RPMI8226 (cell line): ENCODE measurements around the gene ITGA1.
A peak's percentile ranks its signal among the peaks of the same experiment; 100 is the strongest.
"Not testable (repeated sequence)": the region's sequence is repeated elsewhere in the genome, so short reads cannot be mapped to it uniquely, and the experiment has no call there.

Experiments used
- DNase-seq: peaks from one replicate; pipeline ENCODE4 v3.0.0-alpha.2; 2015

ITGA1 gene

DNA sequence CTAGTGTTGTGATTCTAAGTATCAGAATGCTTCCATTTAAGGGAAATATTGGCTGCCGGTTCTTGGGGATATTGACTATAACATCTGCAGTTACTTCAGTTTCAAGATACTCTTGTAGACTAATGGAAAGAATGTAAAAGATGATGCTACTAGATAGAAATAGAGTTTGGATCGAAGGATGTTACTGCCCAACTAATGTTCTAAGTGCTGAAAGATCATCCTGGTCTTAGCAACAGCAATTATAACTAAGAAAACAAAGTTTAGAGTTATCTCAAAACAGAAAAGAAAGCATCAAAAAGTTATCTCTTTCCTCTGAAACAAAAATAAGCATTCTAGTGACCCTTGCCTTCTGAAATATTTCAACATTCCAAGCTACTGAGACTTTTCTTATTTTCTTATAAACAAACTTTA, 49.9 kb downstream of the ITGA1 start:
- no peak for DNase-seq

DNA sequence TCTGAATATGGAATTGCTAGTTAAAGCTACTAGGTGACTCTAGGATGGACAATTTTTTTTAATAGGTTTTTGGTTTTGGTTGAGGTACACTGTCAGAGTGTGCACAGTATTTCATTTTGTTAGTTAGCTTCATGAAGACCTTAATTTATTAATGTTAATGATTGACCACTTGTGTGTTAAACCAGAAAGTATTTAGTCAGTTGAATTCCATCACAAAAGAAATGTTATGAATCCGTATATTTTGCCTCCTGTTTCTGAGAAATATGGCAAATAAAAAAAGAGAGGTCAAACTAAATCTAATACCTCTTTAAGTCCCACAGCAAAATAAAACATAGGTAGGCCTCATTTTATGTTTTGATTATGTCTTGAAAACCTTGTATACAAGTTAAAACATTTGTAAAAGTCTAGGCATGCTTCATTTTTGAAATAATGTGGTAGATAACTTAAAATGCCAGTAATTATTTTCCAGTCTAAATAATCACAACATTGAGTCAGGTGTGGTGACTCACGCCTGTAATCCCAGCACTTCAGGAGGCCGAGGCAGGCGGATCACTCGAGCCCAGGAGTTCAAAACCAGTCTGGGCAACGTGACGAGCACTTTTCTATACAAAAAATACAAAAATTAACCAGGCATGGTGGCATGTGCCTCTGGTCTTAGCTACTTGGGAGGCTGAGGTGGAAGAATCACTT, 50.8 kb downstream of the ITGA1 start:
- no peak for DNase-seq

DNA sequence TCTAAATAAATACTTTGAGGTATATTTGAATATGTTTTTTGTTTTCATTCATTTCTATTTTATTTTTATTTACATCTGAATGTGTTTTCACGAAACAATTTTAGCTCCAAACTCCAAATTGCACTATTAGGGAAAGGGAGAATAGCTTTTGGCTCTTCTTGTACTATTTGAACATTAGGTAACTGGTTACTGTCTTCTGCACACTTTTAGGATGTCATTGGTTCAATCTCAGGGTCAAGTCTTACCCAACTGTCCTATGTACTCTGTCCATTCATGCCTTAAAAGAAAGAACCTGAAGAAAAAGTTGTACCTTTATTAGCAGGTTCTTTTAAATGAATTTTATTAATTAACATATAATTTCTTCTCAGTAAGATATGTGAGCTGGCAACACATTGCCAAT, 51.6 kb downstream of the ITGA1 start:
- DNase-seq = no peak

DNA sequence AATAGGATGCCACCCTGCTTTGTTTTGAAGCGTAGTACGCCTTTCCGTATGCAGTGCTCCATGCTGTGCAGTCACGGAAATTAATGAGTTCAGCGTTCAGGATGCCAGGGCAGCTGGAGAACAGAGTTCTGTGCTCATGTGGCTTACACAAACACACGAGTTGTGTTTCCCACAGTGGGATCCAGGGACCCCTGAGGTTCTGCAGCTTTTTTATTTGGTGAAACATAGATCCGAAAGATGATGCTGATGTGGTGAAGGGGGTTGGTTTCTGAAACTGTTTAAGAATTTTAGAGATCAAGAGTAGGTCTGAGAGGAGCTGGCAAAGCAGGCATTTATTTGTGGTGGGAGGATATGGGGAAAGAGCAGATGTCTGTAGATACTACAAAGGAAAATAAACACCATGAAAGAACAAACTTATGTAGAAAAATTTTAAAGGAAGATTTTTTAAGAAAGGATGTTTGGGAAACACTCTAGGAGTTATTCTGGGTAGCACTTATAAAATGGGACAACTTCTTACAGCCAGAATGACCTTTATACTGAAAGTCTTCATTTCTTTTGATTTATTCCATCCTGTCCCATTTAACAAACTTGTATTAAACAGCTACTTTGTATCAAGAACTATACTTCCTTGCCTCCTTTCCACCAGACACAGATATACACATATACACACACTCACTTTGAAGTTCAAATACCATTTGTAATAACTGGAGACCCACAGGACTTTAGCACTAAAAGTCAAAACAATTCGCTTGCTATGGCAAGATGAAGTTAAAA, 52.7 kb downstream of the ITGA1 start:
- DNase-seq = no peak

DNA sequence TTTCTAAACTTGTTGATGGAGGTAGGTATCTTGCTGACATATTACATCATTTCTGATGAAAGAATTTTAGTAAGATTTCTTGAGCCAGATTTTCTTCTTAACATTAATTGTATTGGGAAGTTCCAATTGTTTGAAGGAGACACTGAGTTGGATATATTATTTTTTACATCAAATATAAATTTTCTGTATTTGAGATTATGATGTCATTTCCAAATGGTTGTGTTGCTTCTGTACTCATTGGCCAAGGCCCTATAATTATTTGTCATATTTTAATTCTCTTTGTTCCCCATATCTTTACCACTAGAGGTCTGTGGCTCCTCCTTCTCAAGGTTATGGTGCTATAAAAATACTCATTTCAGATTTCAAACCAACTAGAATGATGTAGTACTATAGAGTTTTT, 53.4 kb downstream of the ITGA1 start:
- DNase-seq = no peak

DNA sequence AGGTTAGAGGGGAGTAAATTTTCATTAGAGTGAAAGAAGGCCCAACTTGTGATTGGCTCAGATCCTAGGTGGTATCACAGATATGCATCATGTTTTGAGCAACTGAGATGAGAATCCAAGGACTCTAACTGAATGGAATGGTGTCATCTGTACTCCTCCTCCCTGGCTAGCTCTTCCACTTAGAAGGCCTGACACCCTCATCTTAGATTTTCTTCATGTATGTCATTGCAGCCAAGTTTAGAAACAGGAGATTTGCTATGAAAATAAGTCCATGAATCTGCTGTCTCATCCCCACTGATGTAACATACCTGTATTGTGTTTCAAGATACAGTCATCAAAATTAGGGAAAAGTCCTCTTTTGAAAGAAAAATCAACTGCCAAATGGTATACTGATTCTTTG, 54.4 kb downstream of the ITGA1 start:
- DNase-seq = no peak

DNA sequence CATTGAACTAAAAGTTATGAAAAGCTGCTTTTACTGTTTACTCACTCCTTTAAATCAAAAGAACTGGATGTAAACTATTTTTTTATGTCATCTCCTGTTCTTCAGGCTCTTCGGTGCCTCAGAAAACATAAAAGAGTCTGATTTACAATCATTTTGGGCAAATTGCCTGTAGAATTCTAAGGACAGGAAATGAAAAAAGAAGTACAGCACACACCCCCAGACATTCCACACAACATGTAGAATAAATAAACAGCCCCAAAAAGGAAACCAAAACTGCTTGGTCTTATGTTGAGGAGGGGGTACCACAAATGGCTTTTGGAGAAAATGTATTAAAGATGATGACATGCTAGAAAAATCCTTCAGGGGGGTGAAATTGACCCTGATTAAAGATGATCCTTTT, 57.2 kb downstream of the ITGA1 start:
- DNase-seq = no peak

DNA sequence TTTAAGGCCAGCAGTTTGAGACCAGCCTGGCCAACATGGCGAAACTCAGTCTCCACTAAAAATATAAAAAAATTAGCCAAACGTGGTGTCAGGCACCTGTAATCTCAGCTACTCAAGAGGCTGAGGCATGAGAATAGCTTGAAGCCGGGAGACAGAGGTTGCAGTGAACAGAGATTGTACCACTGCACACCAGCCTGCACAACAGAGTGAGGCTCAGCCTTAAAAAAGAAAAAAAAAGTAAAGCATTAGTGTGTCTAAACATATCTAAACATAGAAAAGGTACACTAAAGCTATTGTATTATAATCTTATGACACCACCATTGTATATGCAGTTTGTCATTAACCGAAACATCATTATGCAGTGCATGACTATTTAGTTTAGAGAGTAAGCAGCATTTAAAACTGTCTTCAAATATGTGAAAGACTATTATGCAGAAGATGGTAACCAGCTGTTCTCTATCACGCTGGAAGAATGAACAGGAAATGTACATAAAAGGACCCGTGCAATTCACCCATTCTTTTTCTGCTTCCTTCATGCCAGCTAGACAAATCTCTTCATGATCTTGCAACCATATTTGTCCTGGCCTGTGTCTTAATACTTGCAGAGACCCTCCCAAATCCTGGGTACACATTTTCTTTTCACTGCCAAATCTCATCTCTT, 58.6 kb downstream of the ITGA1 start:
- no peak for DNase-seq

DNA sequence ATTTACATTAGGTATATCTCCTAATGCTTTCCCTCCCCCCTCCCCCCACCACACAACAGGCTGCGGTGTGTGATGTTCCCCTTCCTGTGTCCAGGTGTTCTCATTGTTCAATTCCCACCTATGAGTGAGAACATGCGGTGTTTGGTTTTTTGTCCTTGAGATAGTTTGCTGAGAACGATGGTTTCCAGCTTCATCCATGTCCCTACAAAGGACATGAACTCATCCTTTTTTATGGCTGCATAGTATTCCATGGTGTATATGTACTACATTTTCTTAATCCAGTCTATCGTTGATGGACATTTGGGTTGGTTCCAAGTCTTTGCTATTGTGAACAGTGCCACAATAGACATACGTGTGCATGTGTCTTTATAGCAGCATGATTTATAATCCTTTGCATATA, 61.0 kb downstream of the ITGA1 start:
- not testable (repeated sequence) for DNase-seq

DNA sequence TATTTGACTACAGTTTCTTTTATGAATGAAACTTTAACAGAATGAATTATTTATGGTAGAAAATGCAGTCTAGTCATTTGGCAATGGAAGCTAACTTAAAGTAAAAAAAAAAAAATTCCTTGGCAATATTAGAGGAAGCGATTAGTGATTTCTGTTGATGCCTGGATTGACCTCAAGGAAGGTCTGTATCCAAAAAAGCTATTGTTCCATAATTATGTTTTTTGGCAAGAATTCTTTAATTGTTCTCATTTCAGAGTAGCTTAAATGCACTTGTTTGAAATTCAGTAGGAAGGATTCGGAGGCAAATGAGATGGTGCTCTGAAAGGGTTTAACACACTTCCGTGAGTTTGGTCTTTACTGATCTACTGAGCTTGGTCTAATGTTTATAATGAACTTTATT, 61.8 kb downstream of the ITGA1 start:
- no peak for DNase-seq

DNA sequence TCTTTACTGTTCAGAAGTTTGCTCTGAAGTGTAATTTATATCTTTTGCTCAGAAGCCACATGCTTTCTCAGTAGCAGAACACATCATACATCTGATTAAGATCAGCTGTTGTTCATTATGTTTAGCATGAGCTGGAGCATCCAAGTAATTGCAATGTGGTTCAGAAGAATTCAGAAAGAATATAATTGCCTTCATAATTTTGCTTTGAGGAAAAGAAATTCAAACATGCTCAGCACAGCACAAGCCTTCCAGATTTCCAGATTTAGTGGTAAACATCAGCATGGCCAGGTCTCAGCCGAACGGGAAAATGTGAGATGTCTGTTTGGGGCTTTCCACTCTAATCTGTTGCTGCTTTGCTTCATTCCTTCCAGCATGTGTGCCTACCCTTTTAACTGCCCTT, 65.9 kb downstream of the ITGA1 start:
- DNase-seq = no peak

DNA sequence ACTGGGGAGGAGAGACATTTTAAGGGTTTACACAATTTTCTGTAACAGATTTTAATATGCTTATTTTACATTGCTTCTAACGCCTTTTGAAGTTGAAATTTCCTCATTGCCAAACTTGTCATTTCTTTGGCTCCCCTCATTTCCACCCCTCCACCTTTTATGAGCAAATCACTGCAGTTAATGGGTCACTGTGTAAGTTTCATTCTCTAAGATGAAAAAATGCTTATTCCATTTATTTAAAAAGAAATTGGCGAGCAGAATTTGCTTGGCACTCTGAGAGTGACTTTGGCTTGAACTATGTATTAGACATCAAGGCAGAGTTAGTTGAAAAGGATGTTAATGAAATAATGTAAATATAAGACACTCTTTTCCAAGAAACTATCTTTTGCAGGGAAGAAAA, 66.6 kb downstream of the ITGA1 start:
- DNase-seq = no peak

DNA sequence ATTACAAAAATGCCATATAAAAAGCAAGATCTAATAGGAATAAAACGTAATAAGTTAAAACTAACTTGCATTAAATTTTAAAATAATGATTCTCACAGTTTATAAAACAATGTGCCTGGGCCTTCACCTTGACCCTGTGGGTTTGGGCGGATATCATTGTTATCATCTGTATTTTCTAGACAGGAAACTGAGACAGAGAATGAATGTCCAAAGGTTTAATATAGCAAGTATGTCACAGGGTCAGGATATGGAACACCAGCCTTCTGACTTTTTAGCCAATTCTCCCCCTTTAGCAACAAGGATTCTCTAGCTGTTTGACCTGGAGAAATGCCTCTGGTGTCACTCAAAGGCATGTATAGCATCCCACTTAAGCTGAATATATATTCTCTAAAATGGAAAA, 67.2 kb downstream of the ITGA1 start:
- no peak for DNase-seq

DNA sequence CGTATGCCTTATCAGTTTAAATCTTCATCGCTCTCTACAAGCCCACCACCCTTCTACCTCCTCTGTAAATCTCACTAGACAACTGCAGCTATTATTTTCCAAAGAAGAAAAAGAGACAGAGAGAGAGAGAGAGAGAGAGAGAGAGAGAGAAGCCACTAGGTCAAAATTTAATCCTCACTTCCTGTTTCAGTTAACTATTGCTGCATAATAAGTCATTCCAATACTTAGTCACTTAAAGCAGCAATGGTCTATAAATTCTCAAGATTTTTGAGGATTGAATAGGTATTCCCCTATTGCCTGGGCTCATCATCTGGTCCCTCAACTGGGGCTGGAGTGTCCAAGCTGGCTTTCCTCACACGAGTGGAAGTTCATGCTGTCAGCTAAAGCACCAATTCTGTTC, 68.8 kb downstream of the ITGA1 start:
- no peak for DNase-seq

DNA sequence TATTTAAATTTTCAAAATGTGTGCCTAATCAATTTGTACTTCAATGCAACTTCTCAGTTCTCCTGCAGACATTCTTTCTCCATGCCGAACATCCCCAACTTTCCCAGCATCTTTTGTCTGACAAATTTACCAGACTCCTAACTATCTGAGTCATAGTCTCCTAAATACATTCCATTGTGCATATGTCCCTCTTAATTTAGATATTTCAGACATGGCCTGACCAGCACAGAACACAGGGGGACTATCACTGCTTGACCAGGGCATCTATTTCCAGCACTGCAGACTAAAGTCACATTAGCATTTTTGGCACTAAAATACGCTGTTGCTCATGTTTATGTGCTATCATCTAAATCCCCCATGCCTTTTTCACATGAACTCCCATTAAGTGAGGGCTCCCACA, 71.9 kb downstream of the ITGA1 start:
- DNase-seq = no peak

DNA sequence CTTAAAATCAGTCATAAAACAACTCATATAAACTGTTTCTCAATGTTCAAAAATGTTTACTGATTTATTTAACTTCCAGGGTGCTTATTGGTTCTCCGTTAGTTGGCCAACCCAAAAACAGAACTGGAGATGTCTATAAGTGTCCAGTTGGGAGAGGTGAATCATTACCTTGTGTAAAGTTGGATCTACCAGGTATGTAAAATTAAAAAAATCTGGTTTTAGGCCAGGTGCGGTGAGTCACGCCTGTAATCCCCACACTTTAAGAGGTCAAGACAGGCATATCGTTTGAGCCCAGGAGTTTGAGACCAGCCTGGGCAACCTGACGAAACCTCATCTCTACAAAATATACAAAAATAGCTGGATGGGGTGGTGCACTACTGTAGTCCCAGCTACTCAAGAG, 73.7 kb downstream of the ITGA1 start:
- no peak for DNase-seq

DNA sequence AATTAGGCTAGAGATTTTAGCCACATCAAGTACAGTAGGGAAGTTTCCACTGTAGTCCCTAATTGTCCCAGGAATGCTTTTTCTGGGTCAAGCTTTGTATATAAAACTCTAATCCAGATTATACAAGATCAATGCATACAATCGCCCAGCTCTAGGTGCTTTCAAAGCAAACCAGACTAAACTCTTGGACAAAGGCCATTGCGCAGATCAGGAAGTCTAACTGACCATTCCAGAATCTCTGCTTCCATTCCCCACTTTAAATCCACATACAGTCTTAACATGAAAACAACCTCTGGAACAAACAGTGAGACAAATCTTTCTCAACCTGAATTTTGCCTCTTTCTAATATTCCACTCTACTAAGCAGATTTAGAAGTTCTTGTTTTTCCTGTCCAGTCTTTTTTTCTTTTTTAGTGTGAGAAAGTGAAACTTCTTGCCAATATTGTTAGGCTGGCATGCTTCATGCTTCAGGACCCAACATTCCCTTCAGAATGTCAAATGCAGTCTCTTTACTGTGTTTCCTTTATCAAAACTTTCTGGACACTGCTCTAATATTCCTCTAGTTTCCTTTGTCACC, 76.1 kb downstream of the ITGA1 start:
- DNase-seq = no peak

DNA sequence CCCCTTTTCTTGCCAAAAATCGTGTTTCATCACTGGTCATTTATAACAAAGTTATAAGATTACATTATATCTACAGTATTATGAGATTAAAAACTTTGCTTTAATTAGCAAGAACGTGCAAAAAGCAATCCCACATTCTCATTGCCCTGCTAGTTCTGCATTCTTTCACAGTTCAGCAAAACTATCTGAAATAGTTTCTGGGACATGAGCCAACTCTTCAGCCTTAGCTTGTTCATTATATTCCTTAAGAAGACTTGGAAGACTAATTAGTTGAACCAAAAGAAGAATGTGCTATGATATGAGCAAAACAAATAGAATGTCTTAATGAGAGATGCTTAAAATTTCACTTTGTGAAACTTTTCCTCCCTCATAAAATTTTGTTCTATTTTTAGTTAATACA, 76.7 kb downstream of the ITGA1 start:
- peak; percentile 58 for DNase-seq

DNA sequence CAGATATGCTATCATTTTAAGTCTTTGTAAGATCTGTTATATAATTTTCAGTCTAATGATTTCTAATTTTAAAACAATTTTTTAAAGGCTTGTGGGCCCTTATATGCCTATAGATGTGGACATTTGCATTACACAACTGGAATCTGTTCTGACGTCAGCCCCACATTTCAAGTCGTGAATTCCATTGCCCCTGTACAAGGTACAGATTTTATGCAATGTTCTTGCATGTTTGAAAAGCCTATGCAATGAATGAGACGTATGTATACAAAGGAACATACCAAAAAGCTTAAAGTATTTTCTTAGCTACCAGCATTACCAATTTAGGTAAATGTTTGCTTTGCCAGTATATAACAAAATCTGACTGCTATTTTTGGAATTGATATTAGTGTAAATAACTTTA, 77.2 kb downstream of the ITGA1 start:
- no peak for DNase-seq

DNA sequence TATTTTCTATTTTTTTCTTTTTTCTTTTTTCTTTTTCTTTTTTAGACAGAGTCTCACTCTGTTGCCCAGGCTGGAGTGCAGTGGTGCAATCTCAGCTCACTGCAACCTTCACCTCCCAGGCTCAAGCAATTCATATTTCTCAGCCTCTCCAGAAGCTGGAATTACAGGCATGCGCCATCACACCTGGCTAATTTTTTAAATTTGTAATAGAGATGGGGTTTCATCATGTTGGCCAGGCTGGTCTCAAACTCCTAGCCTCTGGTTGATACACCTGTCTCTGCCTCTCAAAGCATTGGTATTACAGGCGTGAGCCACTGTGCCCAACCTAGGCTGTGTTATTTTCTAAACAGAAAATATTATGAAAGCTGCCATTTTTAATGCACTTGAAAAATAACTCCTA, 78.3 kb downstream of the ITGA1 start:
- not testable (repeated sequence) for DNase-seq

DNA sequence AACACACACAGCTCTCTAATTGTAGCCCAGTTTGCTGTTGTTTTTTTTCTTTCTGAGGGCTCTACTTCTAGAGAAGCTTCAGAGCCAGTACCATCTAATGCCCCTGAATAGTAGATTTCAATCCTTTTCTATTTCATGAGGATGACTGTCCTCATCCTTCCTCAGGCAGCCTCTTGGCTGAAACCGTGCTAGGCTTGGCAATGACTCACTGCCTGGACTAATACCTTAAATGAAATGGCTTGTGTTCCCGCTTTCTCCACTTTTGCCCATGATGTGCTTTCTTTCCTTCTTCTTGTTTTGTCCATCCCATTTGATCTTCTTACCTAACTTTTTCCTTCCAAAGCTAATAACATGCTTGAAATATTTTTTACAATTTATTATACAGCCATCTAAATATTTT, 80.1 kb downstream of the ITGA1 start:
- no peak for DNase-seq

DNA sequence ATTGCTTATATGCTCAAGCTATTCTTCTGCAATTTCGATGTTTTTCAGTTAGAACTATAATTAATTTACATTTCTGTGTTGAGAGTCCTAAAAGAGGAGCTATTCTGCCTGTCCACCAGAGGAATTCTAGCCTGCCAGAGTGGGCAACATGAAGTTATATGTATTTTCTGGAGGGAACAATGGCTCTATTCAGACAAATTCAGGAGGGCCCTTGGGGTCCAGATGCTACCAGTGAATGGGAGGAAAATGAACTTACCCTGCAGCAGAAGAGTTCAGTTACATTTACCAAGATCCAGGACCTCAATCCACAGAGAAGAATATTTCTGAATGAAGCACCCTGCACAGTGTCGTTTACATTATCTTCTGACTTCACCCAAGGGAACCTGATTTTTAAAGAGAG, 80.7 kb downstream of the ITGA1 start:
- no peak for DNase-seq

DNA sequence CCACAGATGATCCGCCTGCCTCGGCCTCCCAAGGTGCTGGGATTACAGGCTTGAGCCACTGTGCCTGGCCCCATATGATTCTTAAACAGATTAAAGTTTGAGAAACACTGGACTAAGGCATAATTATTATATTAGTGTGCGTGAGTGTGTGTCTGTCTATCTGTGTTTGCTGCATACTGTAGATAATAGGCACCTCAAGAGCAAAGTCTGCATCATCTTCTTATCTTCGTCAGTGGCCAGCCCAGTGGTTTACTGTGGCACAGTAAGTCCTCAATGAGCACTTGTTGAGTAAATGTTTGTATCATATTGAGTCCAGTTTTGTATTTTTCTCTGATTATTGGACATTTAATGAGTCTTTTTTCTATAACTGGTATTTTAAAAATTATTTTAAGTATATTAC, 81.7 kb downstream of the ITGA1 start:
- DNase-seq = no peak

DNA sequence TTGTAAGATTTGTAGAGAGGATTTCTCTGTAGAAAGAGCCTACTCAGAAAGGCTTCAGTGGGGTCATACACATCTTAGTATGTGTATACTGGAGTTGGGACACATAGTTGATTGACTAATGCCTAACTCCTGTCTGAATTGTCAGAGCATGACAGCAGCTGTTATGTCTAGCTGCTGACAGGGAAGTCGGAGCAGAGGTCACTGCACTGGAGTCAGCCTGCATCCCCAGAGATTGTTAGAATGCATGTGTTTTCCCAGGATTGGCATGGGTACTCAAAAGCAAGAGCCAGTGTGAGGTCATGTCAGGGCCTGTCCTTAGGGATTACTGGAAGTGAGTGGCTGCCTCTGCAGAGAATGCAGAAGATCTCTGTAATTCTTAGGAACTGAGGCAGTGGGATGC, 82.7 kb downstream of the ITGA1 start:
- no peak for DNase-seq
